BLaER1 treated with 17β-estradiol and CSF1 and Interleukin-3, amounts not matched to agents 10 nM and 100 nM (cell line): ENCODE data around the gene LSM2.
"Not testable (repeated sequence)": the region's sequence is repeated elsewhere in the genome, so short reads cannot be mapped to it uniquely, and the experiment has no call there.

Experiments used
- H3K27ac ChIP-seq, 11 experiments: shearing (Covaris generic); formaldehyde crosslinking; 2 replicates each; pipeline ENCODE4 v1.8.1; 2022
- H3K27me3 ChIP-seq, 11 experiments: shearing (Covaris generic); formaldehyde crosslinking; 2 replicates each; pipeline ENCODE4 v1.8.1; 2022
- H3K36me3 ChIP-seq, 11 experiments: shearing (Covaris generic); formaldehyde crosslinking; 2 replicates each; pipeline ENCODE4 v1.8.1; 2022
- H3K4me1 ChIP-seq, 10 experiments: shearing (Covaris generic); formaldehyde crosslinking; 2 replicates each; pipeline ENCODE4 v1.8.1; 2022
- H3K4me2 ChIP-seq, 11 experiments: shearing (Covaris generic); formaldehyde crosslinking; 2 replicates each; pipeline ENCODE4 v1.8.1; 2022
- H3K4me3 ChIP-seq, 10 experiments: shearing (Covaris generic); formaldehyde crosslinking; 2 replicates each; pipeline ENCODE4 v1.8.1; 2022
- H3K9ac ChIP-seq, 11 experiments: shearing (Covaris generic); formaldehyde crosslinking; 2 replicates each; pipeline ENCODE4 v1.8.1; 2022
- H3K9me3 ChIP-seq, 11 experiments: shearing (Covaris generic); formaldehyde crosslinking; replicated peaks in 1 of 11; 2 replicates each; pipeline ENCODE4 v1.8.1; 2022
- H4K20me1 ChIP-seq, 11 experiments: shearing (Covaris generic); formaldehyde crosslinking; 2 replicates each; pipeline ENCODE4 v1.8.1; 2022
- Cebpa-rat ChIP-seq, 11 experiments: shearing (Covaris generic); IDR thresholded peaks; 2 replicates each; pipeline ENCODE4 v1.8.1; 2022

Gene LSM2

GRCh38 chr6:31821301-31822035 lies 14.7 kb upstream of the LSM2 start:
- Histone ChIP-seq H4K20me1 (peaks cover 0 to 7% (median 0%) of the 10 kb centered on the region in 11 experiments; a peak in 1 of 22 replicates), H3K9ac (peak overlapping the region; percentile 74 to 88 (median 83)), H3K9me3 (no peaks in the 10 kb centered on the region), H3K36me3 (no peaks in the 10 kb centered on the region), H3K4me2 (peak overlapping the region; percentile 83 to 99 (median 96)), H3K4me3 (peak overlapping the region; percentile 55 to 75 (median 66)), H3K27me3 (no peaks in the 10 kb centered on the region; a peak in 1 of 22 replicates), H3K27ac (peak overlapping the region; percentile 77 to 91 (median 83)), H3K4me1 (peaks cover 58 to 87% (median 78%) of the 10 kb centered on the region in 10 experiments)
- TF ChIP-seq Cebpa-rat (IDR thresholded peaks at IDR 0.05): peak in 1 of 11 experiments; percentile 17; a peak in 2 of 22 replicates

GRCh38 chr6:31820399-31820798 lies 13.6 kb upstream of the LSM2 start:
- H3K27me3 ChIP-seq, H3K36me3 ChIP-seq, H3K9me3 ChIP-seq, H4K20me1 ChIP-seq: not testable (repeated sequence)
- Histone ChIP-seq H3K4me1 (peaks cover 51 to 78% (median 69%) of the 10 kb centered on the region in 10 experiments), H3K4me3 (peak overlapping the region in 2 of 10 experiments; percentile 55 to 67; a peak in 5 of 20 replicates), H3K9ac (peak overlapping the region in 5 of 11 experiments; percentile 78 to 88 (median 83); a peak in 6 of 22 replicates), H3K4me2 (peak overlapping the region; percentile 83 to 99 (median 96)), H3K27ac (peak overlapping the region in 2 of 11 experiments; percentile 77 to 86; a peak in 1 of 22 replicates)

GRCh38 chr6:31819871-31820299 lies 13.1 kb upstream of the LSM2 start:
- 0 out of 20 replicates have a peak overlapping the region, but pooled peaks of 1 of the 10 experiments have one; percentile 67 for H3K4me3 ChIP-seq
- H3K9me3 ChIP-seq: peaks cover 0 to 6% (median 0%) of the 10 kb centered on the region in 11 experiments; a peak in 2 of 22 replicates
- no peak for TF ChIP-seq Cebpa-rat (IDR thresholded peaks at IDR 0.05)
- peak overlapping the region in 7 of 11 experiments; percentile 1 to 99 (median 96); a peak in 11 of 22 replicates for H3K4me2 ChIP-seq
- no peak overlapping the region for H3K27ac ChIP-seq
- peaks cover 0 to 7% (median 0%) of the 10 kb centered on the region in 11 experiments; a peak in 1 of 22 replicates for H4K20me1 ChIP-seq
- peak overlapping the region in 1 of 11 experiments; percentile 38; a peak in 1 of 22 replicates for H3K9ac ChIP-seq
- H3K27me3 ChIP-seq: peaks cover 0 to 9% (median 8%) of the 10 kb centered on the region in 11 experiments; a peak in 17 of 22 replicates
- no peaks in the 10 kb centered on the region for H3K36me3 ChIP-seq
- H3K4me1 ChIP-seq: peaks cover 56 to 78% (median 67%) of the 10 kb centered on the region in 10 experiments

GRCh38 chr6:31817929-31818511 lies 11.3 kb upstream of the LSM2 start:
- H3K36me3 ChIP-seq, H4K20me1 ChIP-seq, H3K9me3 ChIP-seq: not testable (repeated sequence)
- H3K27ac ChIP-seq: peak overlapping the region; percentile 51 to 82 (median 66)
- peaks cover 0 to 27% (median 25%) of the 10 kb centered on the region in 11 experiments; a peak in 19 of 22 replicates for H3K27me3 ChIP-seq
- peak overlapping the region; percentile 20 to 83 (median 76); a peak in 20 of 22 replicates for H3K9ac ChIP-seq
- H3K4me1 ChIP-seq: peaks cover 52 to 77% (median 68%) of the 10 kb centered on the region in 10 experiments
- H3K4me2 ChIP-seq: peak overlapping the region; percentile 51 to 99 (median 89)
- peak overlapping the region; percentile 51 to 76 (median 68); a peak in 18 of 20 replicates for H3K4me3 ChIP-seq

- peaks cover 0 to 34% (median 30%) of the 10 kb centered on the region in 11 experiments; a peak in 19 of 22 replicates for H3K27me3 ChIP-seq
- peak overlapping the region; percentile 20 to 83 (median 76); a peak in 21 of 22 replicates for H3K9ac ChIP-seq
- not testable (repeated sequence) for H4K20me1 ChIP-seq, H3K9me3 ChIP-seq, H3K36me3 ChIP-seq
- H3K4me1 ChIP-seq: peaks cover 50 to 76% (median 66%) of the 10 kb centered on the region in 10 experiments
- peak overlapping the region; percentile 51 to 82 (median 66) for H3K27ac ChIP-seq
- H3K4me3 ChIP-seq: peak overlapping the region; percentile 51 to 76 (median 68)
- peak overlapping the region; percentile 51 to 99 (median 89) for H3K4me2 ChIP-seq
Observed at GRCh38 chr6:31817133-31817928, 10.6 kb upstream of the LSM2 start.

- Histone ChIP-seq H3K4me2 (peak within 1 kb of the TSS; percentile 76 to 95 (median 89)), H3K27ac (peak within 1 kb of the TSS; percentile 53 to 75 (median 71)), H3K4me1 (peaks cover 36 to 59% (median 52%) of the 10 kb centered on the region in 10 experiments), H3K9me3 (peaks cover 0 to 6% (median 0%) of the 10 kb centered on the region in 11 experiments; a peak in 2 of 22 replicates), H3K36me3 (peaks cover 0 to 6% (median 0%) of the 10 kb centered on the region in 11 experiments; a peak in 1 of 22 replicates), H3K27me3 (peaks cover 0 to 37% (median 30%) of the 10 kb centered on the region in 11 experiments; a peak in 19 of 22 replicates), H3K4me3 (peak within 1 kb of the TSS; percentile 50 to 67 (median 58)), H4K20me1 (peaks cover 0 to 7% (median 0%) of the 10 kb centered on the region in 11 experiments; a peak in 1 of 22 replicates), H3K9ac (peak within 1 kb of the TSS; percentile 54 to 78 (median 72))
- TF ChIP-seq Cebpa-rat (IDR thresholded peaks at IDR 0.05): no peak
Observed at GRCh38 chr6:31815025-31815838, 8.5 kb upstream of the LSM2 start, which contains the start of the genes HSPA1A and HSPA1L. TSS of gene HSPA1A (plus strand) at chr6:31815543. CDS start at chr6:31815757, 214 bp downstream. TSS of gene HSPA1L (minus strand) at chr6:31815283. CDS start at chr6:31811972, 3,311 bp downstream.

- Histone ChIP-seq H4K20me1 (peaks cover 0 to 7% (median 0%) of the 10 kb centered on the region in 11 experiments; a peak in 1 of 22 replicates), H3K9ac (peak overlapping the region in 10 of 11 experiments; percentile 49 to 72 (median 58); a peak in 17 of 22 replicates), H3K4me3 (peak overlapping the region; percentile 50 to 67 (median 58)), H3K9me3 (peaks cover 0 to 6% (median 0%) of the 10 kb centered on the region in 11 experiments; a peak in 2 of 22 replicates), H3K4me2 (peak overlapping the region; percentile 73 to 95 (median 84)), H3K36me3 (peaks cover 0 to 7% (median 0%) of the 10 kb centered on the region in 11 experiments; a peak in 1 of 22 replicates), H3K4me1 (peaks cover 34 to 54% (median 47%) of the 10 kb centered on the region in 10 experiments), H3K27ac (peak overlapping the region in 10 of 11 experiments; percentile 22 to 67 (median 53); a peak in 17 of 22 replicates), H3K27me3 (peaks cover 0 to 37% (median 30%) of the 10 kb centered on the region in 11 experiments; a peak in 19 of 22 replicates)
- TF ChIP-seq Cebpa-rat (IDR thresholded peaks at IDR 0.05): no peak
Observed at GRCh38 chr6:31814677-31815024, 7.9 kb upstream of the LSM2 start.
